HEK293T (cell line): Measurements from ENCODE around the gene CUX1.
"Not testable (repeated sequence)": the region's sequence is repeated elsewhere in the genome, so short reads cannot be mapped to it uniquely, and the experiment has no call there.

Experiments used
- CTCF ChIA-PET: fragments of 350-600 bp; formaldehyde crosslinking; extraction: SDS; loops from one replicate; lab custom pipeline; 2021; ENCODE audit warnings: antibody characterized with exemption, inconsistent platforms; lab: Yijun Ruan, JAX
- POLR2A ChIA-PET: fragments of 350-600 bp; formaldehyde crosslinking; extraction: SDS; loops from one replicate; lab custom pipeline; 2020; ENCODE audit warnings: antibody characterized with exemption, inconsistent platforms; lab: Yijun Ruan, JAX
- DNase-seq: peaks from one replicate; pipeline ENCODE4 v3.0.0; 2012; ENCODE audit warnings: mixed read lengths; ENCODE audit errors: extremely low spot score
- ARNT ChIP-seq: fragments of 450-650 bp; IDR thresholded peaks from 2 replicates; pipeline ENCODE4 v1.6.1; 2017; ENCODE audit warnings: mild to moderate bottlenecking
- BHLHE40 ChIP-seq: fragments of 450-650 bp; IDR thresholded peaks from 2 replicates; pipeline ENCODE4 v1.6.1; 2016; ENCODE audit warnings: mild to moderate bottlenecking, moderate library complexity, borderline replicate concordance
- CTBP1 ChIP-seq: fragments of 450-650 bp; IDR thresholded peaks from 2 replicates; pipeline ENCODE4 v1.6.1; 2016; ENCODE audit warnings: borderline replicate concordance
- ELF4 ChIP-seq: fragments of 450-650 bp; IDR thresholded peaks from 2 replicates; pipeline ENCODE4 v1.6.1; 2017; ENCODE audit warnings: antibody characterized with exemption
- FOXA1 ChIP-seq: fragments of 450-650 bp; IDR thresholded peaks from 2 replicates; pipeline ENCODE4 v1.6.1; 2016; ENCODE audit warnings: mild to moderate bottlenecking
- FOXK2 ChIP-seq: fragments of 450-650 bp; IDR thresholded peaks from 2 replicates; pipeline ENCODE4 v1.6.1; 2016; ENCODE audit warnings: mild to moderate bottlenecking
- FOXM1 ChIP-seq: fragments of 450-650 bp; IDR thresholded peaks from 2 replicates; pipeline ENCODE4 v1.6.1; 2017; ENCODE audit warnings: mild to moderate bottlenecking, borderline replicate concordance
- HDGF ChIP-seq: fragments of 450-650 bp; IDR thresholded peaks from 2 replicates; pipeline ENCODE4 v1.6.1; 2017; ENCODE audit warnings: antibody characterized with exemption, borderline replicate concordance
- L3MBTL2 ChIP-seq: fragments of 450-650 bp; conservative IDR thresholded peaks from 2 replicates; pipeline ENCODE4 v1.6.1; 2016; ENCODE audit warnings: mild to moderate bottlenecking
- LEF1 ChIP-seq: fragments of 450-650 bp; IDR thresholded peaks from 2 replicates; pipeline ENCODE4 v1.6.1; 2017; ENCODE audit warnings: mild to moderate bottlenecking, borderline replicate concordance
- NFRKB ChIP-seq: fragments of 450-650 bp; IDR thresholded peaks from 2 replicates; pipeline ENCODE4 v1.6.1; 2016; ENCODE audit warnings: mild to moderate bottlenecking, moderate library complexity
- SP1 ChIP-seq: fragments of 450-650 bp; IDR thresholded peaks from 2 replicates; pipeline ENCODE4 v1.6.1; 2017
- SUZ12 ChIP-seq: fragments of 450-650 bp; IDR thresholded peaks from 2 replicates; pipeline ENCODE4 v1.6.1; 2016; ENCODE audit warnings: mild to moderate bottlenecking
- TARDBP ChIP-seq: fragments of 450-650 bp; IDR thresholded peaks from 2 replicates; pipeline ENCODE4 v1.6.1; 2016
- ZNF384 ChIP-seq: fragments of 450-650 bp; IDR thresholded peaks from 2 replicates; pipeline ENCODE4 v1.6.1; 2016
- TF ChIP-seq, protein P1 (sequence below): fragments of 450-650 bp; IDR thresholded peaks from 2 replicates; pipeline ENCODE4 v1.6.1; 2016

The CUX1 gene

DNA sequence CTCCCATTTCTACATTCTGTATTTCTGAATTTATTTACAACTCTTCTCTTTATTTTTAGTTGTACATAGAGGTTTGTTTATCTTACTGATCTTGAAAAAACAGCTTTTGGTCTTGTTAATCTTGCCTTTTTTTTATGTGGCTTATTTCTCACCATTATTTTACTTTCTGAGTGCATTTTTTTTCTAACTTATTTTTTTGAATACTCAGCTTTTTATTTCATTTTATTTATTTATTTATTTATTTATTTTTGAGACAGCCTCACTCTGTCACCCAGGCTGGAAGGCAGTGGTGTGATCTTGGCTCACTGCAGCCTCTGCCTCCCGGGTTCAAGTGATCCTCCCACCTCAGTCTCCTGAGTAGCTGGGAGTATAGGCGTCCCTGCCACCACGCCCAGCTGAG, 23.9 kb downstream of the CUX1 start:
- TF ChIP-seq L3MBTL2: no peak
- TF ChIP-seq, protein P1, sequence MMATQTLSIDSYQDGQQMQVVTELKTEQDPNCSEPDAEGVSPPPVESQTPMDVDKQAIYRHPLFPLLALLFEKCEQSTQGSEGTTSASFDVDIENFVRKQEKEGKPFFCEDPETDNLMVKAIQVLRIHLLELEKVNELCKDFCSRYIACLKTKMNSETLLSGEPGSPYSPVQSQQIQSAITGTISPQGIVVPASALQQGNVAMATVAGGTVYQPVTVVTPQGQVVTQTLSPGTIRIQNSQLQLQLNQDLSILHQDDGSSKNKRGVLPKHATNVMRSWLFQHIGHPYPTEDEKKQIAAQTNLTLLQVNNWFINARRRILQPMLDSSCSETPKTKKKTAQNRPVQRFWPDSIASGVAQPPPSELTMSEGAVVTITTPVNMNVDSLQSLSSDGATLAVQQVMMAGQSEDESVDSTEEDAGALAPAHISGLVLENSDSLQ: no peak
- no peak for TF ChIP-seq BHLHE40
- no peak for TF ChIP-seq TARDBP
- ChIA-PET POLR2A (no interaction called here), CTCF (interaction anchor here (0.6 to 1.5 kb wide), 3 partner anchors 16 to 113 kb away, joined by 3 to 4 read pairs (median 3); no protein-coding TSS in a partner anchor)
- DNase-seq: no peak

- DNase-seq: no peak
- TF ChIP-seq BHLHE40: no peak
- no peak for TF ChIP-seq HDGF
- no peak for TF ChIP-seq LEF1
- TF ChIP-seq FOXK2: no peak
- TF ChIP-seq SUZ12: no peak
- TF ChIP-seq SP1: no peak
- TF ChIP-seq ARNT: no peak
- no peak for TF ChIP-seq CTBP1
- no peak for TF ChIP-seq NFRKB
- TF ChIP-seq FOXA1: no peak
- no peak for TF ChIP-seq ZNF384
- CTCF ChIA-PET: interaction anchor here (0.7 kb wide), 1 partner anchor 27 kb away, joined by 3 read pairs; no protein-coding TSS in a partner anchor
- POLR2A ChIA-PET: no interaction called here
These were observed 26.2 kb downstream of the CUX1 start for GRCh38 chr7:101843293-101844271.

DNA sequence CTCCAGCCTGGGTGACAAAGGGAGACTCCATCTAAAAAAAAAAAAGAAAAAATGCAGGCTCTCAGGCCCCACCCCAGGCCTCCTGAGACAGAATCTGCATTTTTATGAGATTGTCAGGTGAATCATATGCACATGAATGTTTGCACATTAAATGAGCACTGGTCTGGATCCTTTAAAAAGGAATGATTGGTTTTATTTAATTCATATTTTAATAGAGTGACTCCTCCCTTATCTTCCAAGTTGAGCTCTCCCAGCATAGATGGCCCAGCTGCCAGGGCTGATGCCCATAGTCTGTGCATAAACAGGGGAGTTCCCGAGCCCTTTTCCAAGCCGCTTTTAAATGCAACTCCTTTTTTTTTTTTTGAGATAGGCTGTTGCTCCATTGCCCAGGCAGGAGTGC, 28.5 kb downstream of the CUX1 start:
- TF ChIP-seq BHLHE40: no peak
- TF ChIP-seq SP1: no peak
- TF ChIP-seq LEF1: no peak
- no peak for TF ChIP-seq HDGF
- no peak for TF ChIP-seq ARNT
- no peak for TF ChIP-seq FOXA1
- no peak for TF ChIP-seq NFRKB
- TF ChIP-seq FOXK2: no peak
- no peak for TF ChIP-seq SUZ12
- TF ChIP-seq ZNF384: no peak
- TF ChIP-seq ELF4: no peak
- no peak for TF ChIP-seq FOXM1
- no peak for TF ChIP-seq L3MBTL2
- TF ChIP-seq, protein P1: no peak
- no peak for TF ChIP-seq CTBP1
- no peak for TF ChIP-seq TARDBP
- DNase-seq: no peak
- ChIA-PET POLR2A (no interaction called here), CTCF (no interaction called here)

GRCh38 chr7:101846800-101847538, 29.5 kb downstream of the CUX1 start:
- TF ChIP-seq, protein P1: no peak
- no peak for TF ChIP-seq ZNF384
- TF ChIP-seq ELF4: no peak
- no peak for TF ChIP-seq HDGF
- no peak for DNase-seq
- POLR2A ChIA-PET: no interaction called here
- CTCF ChIA-PET: interaction anchor here (1.5 kb wide), 1 partner anchor 12 kb away, joined by 3 read pairs; no protein-coding TSS in a partner anchor

- no peak for DNase-seq
- ChIA-PET POLR2A (no interaction called here), CTCF (interaction anchor here (0.7 to 1.5 kb wide), 2 partner anchors 11 to 105 kb away, joined by 3 read pairs; no protein-coding TSS in a partner anchor)
- TF ChIP-seq L3MBTL2 (no peak), ELF4 (no peak), FOXK2 (no peak), FOXM1 (no peak), ARNT (no peak), ZNF384 (no peak), FOXA1 (no peak), LEF1 (no peak), TARDBP (no peak), SP1 (no peak), BHLHE40 (no peak), HDGF (no peak), NFRKB (no peak), CTBP1 (no peak), SUZ12 (no peak)
- TF ChIP-seq, protein P1: no peak
These were observed 31.0 kb downstream of the CUX1 start for GRCh38 chr7:101848208-101848951.

- CTCF ChIA-PET, DNase-seq, POLR2A ChIA-PET: not testable (repeated sequence)
These were observed 31.9 kb downstream of the CUX1 start for GRCh38 chr7:101849314-101849713.

- CTCF ChIA-PET, POLR2A ChIA-PET, DNase-seq: not testable (repeated sequence)
These were observed 34.9 kb downstream of the CUX1 start for GRCh38 chr7:101852364-101852763.
